Kidney (tissue), 14 donors: ENCODE measurements around the gene OLFML1. TPM values are rescaled to one million over a fixed set of nuclear protein-coding genes. Genes with fewer than 3 reads are reported as not detected.

ENCODE experiments used
- DNase-seq, 5 donors: peaks; one replicate each; pipeline ENCODE4 v3.0.0-alpha.2; 2013 to 2020
- FAIRE-seq: peaks from 2 replicates; lab custom pipeline; 2012; peaks lifted over from hg19 to GRCh38; lab: Jason Lieb, UNC
- H3K27ac ChIP-seq, 2 donors: one replicate each; pipeline ENCODE4 v1.7.0; 2013; ENCODE audit warnings: low read depth in 2 of 2, low read length in 2 of 2, inconsistent platforms in 1 of 2
- H3K27me3 ChIP-seq: one replicate; pipeline ENCODE4 v1.7.1; 2013; ENCODE audit warnings: low read length, inconsistent platforms; ENCODE audit not compliant: control insufficient read depth, insufficient read depth
- H3K36me3 ChIP-seq, 3 donors: one replicate each; pipeline versions ENCODE4 v1.7.0 to v1.7.1; 2013; ENCODE audit warnings: low read length in 3 of 3, control low read depth in 1 of 3, inconsistent platforms in 1 of 3; ENCODE audit not compliant: insufficient read depth in 3 of 3, control insufficient read depth in 2 of 3
- H3K4me1 ChIP-seq, 3 donors: one replicate each; pipeline versions ENCODE4 v1.7.0 to v1.7.1; 2013; ENCODE audit warnings: low read length in 3 of 3, inconsistent platforms in 1 of 3, low read depth in 1 of 3; ENCODE audit not compliant: control insufficient read depth in 2 of 3, insufficient read depth in 2 of 3
- H3K4me3 ChIP-seq, 3 donors: one replicate each; pipeline versions ENCODE4 v1.7.0 to v1.8.1; 2013; ENCODE audit warnings: low read length in 3 of 3, control low read depth in 1 of 3, inconsistent platforms in 1 of 3
- H3K9ac ChIP-seq, 3 donors: one replicate each; pipeline versions ENCODE4 v1.7.0 to v1.7.1; 2013; ENCODE audit warnings: low read length in 3 of 3, control low read depth in 1 of 3, inconsistent platforms in 1 of 3
- H3K9me3 ChIP-seq, 3 donors: one replicate each; pipeline versions ENCODE4 v1.7.0 to v1.7.1; 2013; ENCODE audit warnings: low read length in 3 of 3, control low read depth in 1 of 3, inconsistent platforms in 1 of 3; ENCODE audit not compliant: control insufficient read depth in 2 of 3, insufficient read depth in 1 of 3
- intact Hi-C: fragments of 100-400 bp; cut with DNase I; formaldehyde crosslinking; loops from one replicate; pipeline ENCODE4 v1.11.1; 2022
- polyA plus RNA-seq: library from polyadenylated mRNA; stranded (reverse); fragments of 350-450 nt; fragmentation: Illumina TruSeq; extraction: RNeasy Lipid Tissue Mini Kit (QIAGEN cat#74804); gene quantifications from one replicate; pipeline ENCODE4 v1.2.3, GENCODE V29; 2014; ENCODE audit warnings: low read depth, low replicate concordance; ENCODE audit not compliant: insufficient read depth
- total RNA-seq: library from RNA; stranded (reverse); fragmentation: NEBNext Ultra II Directional; extraction: Animal tissue kit (Norgen Biotek cat#: 25700); gene quantifications from one replicate; pipeline ENCODE4 v1.2.1, GENCODE V29; 2021
- TF ChIP-seq, protein P1 (sequence below): IDR thresholded peaks from 3 replicates; pipeline ENCODE4 v1.5.1; 2012; ENCODE audit warnings: mild to moderate bottlenecking, moderate library complexity, borderline replicate concordance; ENCODE audit not compliant: insufficient read depth; ENCODE audit errors: extremely low read depth
- donor health status: control.
- donor health status: control.
- donor health status: control.
- donor health status: control.
- donor health status: control.
- donor health status: DM: yes; HTN: yes; CAD: no.
- donor health status: Normal renal cell carcinoma (clear cell type).

Gene OLFML1
- total and polyA plus RNA-seq, 2 donors from 2014 or later, result 7.6 to 8.3 TPM

DNA sequence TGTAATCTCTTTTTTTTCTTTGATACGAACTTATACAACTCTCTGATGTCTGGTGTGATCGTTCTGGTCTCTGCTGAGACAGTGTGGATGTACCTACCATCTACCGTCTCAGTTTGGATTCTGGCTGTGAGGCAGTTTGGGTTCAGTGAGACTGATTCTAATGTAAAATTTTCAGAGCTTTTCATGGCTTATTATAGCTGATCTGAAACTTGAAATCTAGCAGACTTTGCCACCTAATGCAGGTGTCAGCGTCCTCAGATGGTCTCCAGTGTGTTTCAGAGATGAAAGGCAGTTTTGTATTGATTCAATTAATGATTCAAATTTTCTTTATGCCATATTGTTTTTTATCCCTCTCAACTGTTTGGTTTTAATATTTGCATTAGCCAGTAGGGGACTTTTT, 64.4 kb downstream of the OLFML1 start:
- no peak overlapping the region for H3K4me3 ChIP-seq
- H3K36me3 ChIP-seq, result peaks cover 0 to 4% (median 0%) of the 10 kb centered on the region in 3 donors
- no peak for DNase-seq
- no peak for FAIRE-seq
- no peaks in the 10 kb centered on the region for H3K4me1 ChIP-seq
- no peak overlapping the region for H3K27ac ChIP-seq
- no peaks in the 10 kb centered on the region for H3K9me3 ChIP-seq
- H3K9ac ChIP-seq, result no peak overlapping the region
- intact Hi-C loops, result no loop called here
- TF ChIP-seq, protein P1, sequence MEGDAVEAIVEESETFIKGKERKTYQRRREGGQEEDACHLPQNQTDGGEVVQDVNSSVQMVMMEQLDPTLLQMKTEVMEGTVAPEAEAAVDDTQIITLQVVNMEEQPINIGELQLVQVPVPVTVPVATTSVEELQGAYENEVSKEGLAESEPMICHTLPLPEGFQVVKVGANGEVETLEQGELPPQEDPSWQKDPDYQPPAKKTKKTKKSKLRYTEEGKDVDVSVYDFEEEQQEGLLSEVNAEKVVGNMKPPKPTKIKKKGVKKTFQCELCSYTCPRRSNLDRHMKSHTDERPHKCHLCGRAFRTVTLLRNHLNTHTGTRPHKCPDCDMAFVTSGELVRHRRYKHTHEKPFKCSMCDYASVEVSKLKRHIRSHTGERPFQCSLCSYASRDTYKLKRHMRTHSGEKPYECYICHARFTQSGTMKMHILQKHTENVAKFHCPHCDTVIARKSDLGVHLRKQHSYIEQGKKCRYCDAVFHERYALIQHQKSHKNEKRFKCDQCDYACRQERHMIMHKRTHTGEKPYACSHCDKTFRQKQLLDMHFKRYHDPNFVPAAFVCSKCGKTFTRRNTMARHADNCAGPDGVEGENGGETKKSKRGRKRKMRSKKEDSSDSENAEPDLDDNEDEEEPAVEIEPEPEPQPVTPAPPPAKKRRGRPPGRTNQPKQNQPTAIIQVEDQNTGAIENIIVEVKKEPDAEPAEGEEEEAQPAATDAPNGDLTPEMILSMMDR, result no peak
- no peaks in the 10 kb centered on the region for H3K27me3 ChIP-seq

DNA sequence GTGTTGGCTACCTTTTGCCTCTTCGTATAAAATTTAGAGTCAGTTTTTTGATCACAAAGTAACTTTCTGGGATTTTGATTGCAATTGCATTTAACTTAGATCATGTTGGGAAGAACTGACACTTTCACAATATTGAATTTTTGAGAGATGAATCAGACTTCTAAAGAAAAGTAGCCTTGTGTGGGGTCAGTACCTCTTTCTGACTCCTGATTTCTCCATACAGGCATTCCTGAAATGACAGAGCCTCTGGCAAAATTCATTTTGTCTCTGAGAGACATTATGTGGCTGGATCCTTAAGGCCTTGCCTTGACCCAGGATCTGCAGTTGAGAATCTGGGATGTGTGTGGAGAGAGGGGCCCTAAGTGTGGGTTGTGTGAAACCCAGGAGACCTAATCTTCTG, 66.3 kb downstream of the OLFML1 start:
- Histone ChIP-seq H3K4me3 (no peak overlapping the region), H3K9ac (no peak overlapping the region), H3K27me3 (no peaks in the 10 kb centered on the region), H3K27ac (no peak overlapping the region), H3K4me1 (peaks cover 0 to 6% (median 0%) of the 10 kb centered on the region in 3 donors), H3K36me3 (peaks cover 0 to 4% (median 0%) of the 10 kb centered on the region in 3 donors), H3K9me3 (no peaks in the 10 kb centered on the region)
- DNase-seq (no peak), FAIRE-seq (no peak)
- intact Hi-C loops, result no loop called here
- TF ChIP-seq, protein P1, result no peak

DNA sequence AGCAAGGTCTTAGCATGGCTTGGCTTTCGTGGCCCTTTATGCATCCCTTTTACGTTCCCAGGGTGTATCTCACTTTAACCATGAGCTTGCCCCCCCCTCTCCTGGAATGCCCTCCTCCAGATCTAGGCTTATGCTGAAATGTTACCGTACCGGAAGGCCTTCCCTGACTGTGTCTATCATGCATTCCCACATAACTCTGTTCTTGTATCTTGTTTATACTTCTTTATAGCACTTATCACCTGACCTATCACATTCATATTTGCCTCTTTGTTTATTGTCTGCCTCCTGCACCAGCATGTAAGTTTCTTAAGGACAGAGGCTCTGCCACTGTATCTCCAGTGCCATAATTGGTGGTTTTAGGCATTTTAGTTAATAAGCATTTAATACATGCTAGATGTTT, 67.4 kb downstream of the OLFML1 start:
- no peaks in the 10 kb centered on the region for H3K9me3 ChIP-seq

More for the DNA sequence above, 67.4 kb downstream of the OLFML1 start:
- no peak for DNase-seq
- H3K27me3 ChIP-seq, result no peaks in the 10 kb centered on the region
- TF ChIP-seq, protein P1, result no peak
- H3K27ac ChIP-seq, result no peak overlapping the region
- FAIRE-seq, result no peak
- intact Hi-C loops, result no loop called here
- no peak overlapping the region for H3K4me3 ChIP-seq
- H3K9ac ChIP-seq, result no peak overlapping the region
- peaks cover 0 to 4% (median 0%) of the 10 kb centered on the region in 3 donors for H3K36me3 ChIP-seq
- H3K4me1 ChIP-seq, result peaks cover 0 to 6% (median 0%) of the 10 kb centered on the region in 3 donors
